HepG2 (cell line): Measurements from ENCODE around the gene RNGTT. TPM values are rescaled to one million over a fixed set of nuclear protein-coding genes. Genes with fewer than 3 reads are reported as not detected.
A peak's percentile ranks its signal among the peaks of the same experiment; 100 is the strongest.

Experiments used
- ATAC-seq: fragments of 200-7000 bp; cut with Tn5 transposase; 3 replicates; pipeline ENCODE4 v1.9.1; 2020; ENCODE audit warnings: mild to moderate bottlenecking, moderate library complexity
- BruUV-seq: library from RNA; stranded (reverse); fragments of 400-500 nt; replicated peaks from 2 replicates; lab custom pipeline; 2021; lab: Mats Ljungman, UMichigan
- CTCF ChIA-PET: fragments of 300-600 bp; formaldehyde crosslinking; extraction: SDS; loops from one replicate; lab custom pipeline; 2021; ENCODE audit warnings: low total read pairs, inconsistent platforms, low intra/inter-chr PET ratio; lab: Yijun Ruan, JAX
- POLR2A ChIA-PET: fragments of 350-600 bp; sonication (Branson Sonifier 250); formaldehyde crosslinking; loops from one replicate; lab custom pipeline; 2020; ENCODE audit warnings: antibody characterized with exemption, inconsistent platforms; lab: Yijun Ruan, JAX
- DNase-seq: peaks from one replicate; pipeline ENCODE4 v3.0.0-alpha.2; 2015; ENCODE audit warnings: low spot score
- FAIRE-seq: peaks from 3 replicates; lab custom pipeline; 2011; peaks lifted over from hg19 to GRCh38; lab: Jason Lieb, UNC
- H2AFZ ChIP-seq: one replicate; pipeline ENCODE4 v1.6.1; 2011; ENCODE audit warnings: low read length, inconsistent platforms
- H3K27ac ChIP-seq: fragments of 300-600 bp; 3 replicates; pipeline ENCODE4 v1.8.0; 2011; ENCODE audit warnings: mixed run types, mild to moderate bottlenecking, mixed read lengths, low read length, inconsistent platforms; ENCODE audit not compliant: insufficient read depth; ENCODE audit errors: extremely low read length
- H3K27me3 ChIP-seq, 2 experiments: fragments of 200-600 bp in 1 of 2; 2 replicates in 1 of 2; 3 replicates in 1 of 2; pipeline versions ENCODE4 v1.6.0 to v1.8.0; 2011; ENCODE audit warnings: low read length in 2 of 2, mild to moderate bottlenecking in 2 of 2, moderate library complexity in 2 of 2, inconsistent platforms in 1 of 2; ENCODE audit not compliant: insufficient read depth in 2 of 2, control insufficient read depth in 1 of 2
- H3K36me3 ChIP-seq, 2 experiments: fragments of 200-600 bp in 1 of 2; replicated peaks in 1 of 2; 2 replicates in 1 of 2; 3 replicates in 1 of 2; pipeline versions ENCODE4 v1.5.1 to v1.8.0; 2011; ENCODE audit warnings: low read length in 2 of 2, inconsistent platforms in 1 of 2; ENCODE audit not compliant: insufficient read depth in 2 of 2, control insufficient read depth in 1 of 2
- H3K4me1 ChIP-seq: 2 replicates; pipeline ENCODE4 v1.5.1; 2012; ENCODE audit warnings: low read length, inconsistent platforms; ENCODE audit not compliant: insufficient read depth
- H3K4me2 ChIP-seq: 2 replicates; pipeline ENCODE4 v1.6.0; 2011; ENCODE audit warnings: low read depth, low read length, inconsistent platforms
- H3K4me3 ChIP-seq, 3 experiments: fragments of 200-600 bp in 1 of 3; sonication (generic), shearing (Covaris generic) in 1 of 3; replicated peaks in 1 of 3; 2 replicates each; pipeline ENCODE4 v1.5.1; 2011 to 2016; ENCODE audit warnings: low read length in 3 of 3, inconsistent platforms in 2 of 3, low read depth in 2 of 3, mild to moderate bottlenecking in 2 of 3, control low read depth in 1 of 3, mixed read lengths in 1 of 3; ENCODE audit not compliant: insufficient read depth in 1 of 3
- H3K79me2 ChIP-seq: one replicate; pipeline ENCODE4 v1.6.1; 2011; ENCODE audit warnings: low read length, inconsistent platforms; ENCODE audit not compliant: insufficient read depth
- H3K9ac ChIP-seq: 2 replicates; pipeline ENCODE4 v1.6.0; 2011; ENCODE audit warnings: mild to moderate bottlenecking, low read depth, low read length, inconsistent platforms; ENCODE audit not compliant: insufficient read depth
- H3K9me3 ChIP-seq: 2 replicates; pipeline ENCODE4 v1.5.1; 2012; ENCODE audit warnings: mild to moderate bottlenecking, low read length
- H4K20me1 ChIP-seq: 2 replicates; pipeline ENCODE4 v1.6.0; 2011; ENCODE audit warnings: inconsistent platforms, mild to moderate bottlenecking, low read length, moderate library complexity; ENCODE audit not compliant: insufficient read depth
- AGO2 ChIP-seq: fragments of 200-400 bp; formaldehyde crosslinking; optimal IDR thresholded peaks from 2 replicates; pipeline ENCODE3; 2017; ENCODE audit warnings: mild to moderate bottlenecking, low read depth, low read length, moderate library complexity
- ARID2 ChIP-seq: sonication (generic); formaldehyde crosslinking; IDR thresholded peaks from 2 replicates; pipeline ENCODE4 v1.8.1; 2022; ENCODE audit warnings: mild to moderate bottlenecking, missing genetic modification reagents, borderline replicate concordance
- ATF7-NPFF ChIP-seq: sonication (generic); formaldehyde crosslinking; IDR thresholded peaks from 2 replicates; pipeline ENCODE4 v1.8.1; 2023; ENCODE audit warnings: mild to moderate bottlenecking, low read depth, missing genetic modification reagents, moderate library complexity
- CREB1 ChIP-seq, 2 experiments: fragments of 450-650 bp in 1 of 2; IDR thresholded peaks; 2 replicates each; pipeline ENCODE4 v1.6.1; 2016 to 2017; ENCODE audit warnings: control low read depth in 1 of 2, mild to moderate bottlenecking in 1 of 2, missing compliant biosample characterization in 1 of 2, missing genetic modification characterization in 1 of 2
- ERF ChIP-seq: IDR thresholded peaks from 2 replicates; pipeline ENCODE4 v1.6.1; 2018; ENCODE audit warnings: missing biosample characterization, missing genetic modification reagents
- MED8 ChIP-seq: sonication (generic); formaldehyde crosslinking; IDR thresholded peaks from 2 replicates; pipeline ENCODE4 v1.8.1; 2023; ENCODE audit warnings: mild to moderate bottlenecking, missing genetic modification reagents; ENCODE audit not compliant: insufficient replicate concordance
- NRL ChIP-seq: sonication (generic); formaldehyde crosslinking; IDR thresholded peaks from 2 replicates; pipeline ENCODE4 v1.5.0; 2020; ENCODE audit warnings: missing genetic modification reagents, mild to moderate bottlenecking, moderate library complexity, borderline replicate concordance
- SP140L ChIP-seq: sonication (generic); formaldehyde crosslinking; IDR thresholded peaks from 2 replicates; pipeline ENCODE4 v1.4.0; 2020; ENCODE audit warnings: missing genetic modification reagents, borderline replicate concordance
- SP4 ChIP-seq: sonication (generic); formaldehyde crosslinking; IDR thresholded peaks from 2 replicates; pipeline ENCODE4 v1.8.1; 2023; ENCODE audit warnings: mild to moderate bottlenecking, missing genetic modification reagents
- STAG1 ChIP-seq: sonication (generic); formaldehyde crosslinking; IDR thresholded peaks from 2 replicates; pipeline ENCODE4 v1.4.0; 2020; ENCODE audit warnings: missing genetic modification reagents
- ZBTB42 ChIP-seq: sonication (generic); formaldehyde crosslinking; IDR thresholded peaks from 2 replicates; pipeline ENCODE4 v1.5.0; 2020; ENCODE audit warnings: mild to moderate bottlenecking, missing genetic modification reagents
- ZSCAN21 ChIP-seq: sonication (generic); formaldehyde crosslinking; IDR thresholded peaks from 2 replicates; pipeline ENCODE4 v1.8.0; 2022; ENCODE audit warnings: mild to moderate bottlenecking, missing genetic modification reagents, moderate library complexity, borderline replicate concordance
- WGBS: methylation state at CpG from one replicate; pipeline ENCODE4 v1.1.6; 2017; ENCODE audit warnings: low lambda C conversion rate; 5-methylcytosine and 5-hydroxymethylcytosine counted together
- in situ Hi-C: cut with HindIII; loops from 2 replicates; pipeline ENCODE4 v1.10.0; 2017; ENCODE audit warnings: low pct_unique_long_range_greater_than_20kb; ENCODE audit not compliant: extremely low pct_ligation_motif_present
- intact Hi-C: fragments of 100-400 bp; cut with micrococcal nuclease; formaldehyde crosslinking; loops from one replicate; pipeline ENCODE4 v1.10.0; 2022; ENCODE audit not compliant: unreplicated experiment
- polyA plus RNA-seq, 8 experiments: library from polyadenylated mRNA; depleted of rRNA in 3 of 8; stranded (reverse) in 7 of 8; unstranded in 1 of 8; fragments of >200 nt; fragmentation: Illumina TruSeq in 4 of 8; extraction: Trizol in 4 of 8; gene quantifications; 2 replicates each; pipeline versions ENCODE4 v1.2.1 to v1.2.3, GENCODE V29; 2011 to 2016; ENCODE audit warnings: low read depth in 4 of 8, missing spikeins in 1 of 8, mixed read lengths in 1 of 8; ENCODE audit not compliant: insufficient read depth in 1 of 8
- total RNA-seq, 5 experiments: library from RNA; depleted of rRNA; stranded (reverse); fragments of >200 nt; fragmentation: Illumina TruSeq; extraction: Trizol; gene quantifications; 2 replicates each; pipeline ENCODE4 v1.2.3, GENCODE V29; 2016; ENCODE audit warnings: low read depth in 1 of 5
- TF ChIP-seq, protein P1 (sequence below): sonication (generic); formaldehyde crosslinking; IDR thresholded peaks from 2 replicates; pipeline ENCODE4 v1.5.0; 2020; ENCODE audit warnings: missing genetic modification reagents, mild to moderate bottlenecking, borderline replicate concordance
- TF ChIP-seq, protein P2 (sequence below): sonication (generic); formaldehyde crosslinking; IDR thresholded peaks from 2 replicates; pipeline ENCODE4 v1.4.0; 2020; ENCODE audit warnings: mild to moderate bottlenecking, missing genetic modification reagents
- TF ChIP-seq, protein P3 (sequence below): sonication (generic); formaldehyde crosslinking; IDR thresholded peaks from 2 replicates; pipeline ENCODE4 v1.5.0; 2020; ENCODE audit warnings: mild to moderate bottlenecking, missing genetic modification reagents, moderate library complexity
- TF ChIP-seq, protein P4 (sequence below): sonication (generic); formaldehyde crosslinking; IDR thresholded peaks from 2 replicates; pipeline ENCODE4 v1.4.0; 2020; ENCODE audit warnings: mild to moderate bottlenecking, missing genetic modification reagents
- TF ChIP-seq, protein P5 (sequence below): IDR thresholded peaks from 2 replicates; pipeline ENCODE4 v1.4.0; 2020; ENCODE audit warnings: mild to moderate bottlenecking, missing genetic modification reagents

The RNGTT gene
- total and polyA plus RNA-seq, 2 of the 13 experiments (the other 11 are each of a cell fraction or from before 2014, with no cell fraction given) = 6.0 to 22.6 TPM

DNA sequence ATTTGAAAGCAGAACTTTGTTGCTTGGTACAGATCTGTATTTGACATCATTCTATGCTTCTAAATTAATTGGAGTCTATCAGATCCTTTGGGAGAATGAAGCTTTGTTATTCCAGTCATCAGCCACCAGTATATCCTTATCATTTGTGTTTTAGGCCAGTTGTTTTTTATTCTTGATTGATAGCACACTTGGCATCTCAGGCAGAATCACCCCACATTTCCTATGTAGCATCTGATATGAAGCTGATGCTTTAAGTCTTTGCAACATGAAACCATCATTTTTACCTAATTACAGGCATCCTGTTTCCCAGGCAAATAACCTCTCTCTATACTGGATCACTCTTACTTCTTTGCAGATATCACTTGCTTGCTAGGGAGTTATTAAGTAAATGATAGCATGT is 20.7 kb upstream of the RNGTT start (continued):
- no peak for TF ChIP-seq CREB1 (IDR thresholded peaks at IDR 0.05)
- no peak for TF ChIP-seq CREB1 (CRISPR knock-in tag; IDR thresholded peaks at IDR 0.05)
- TF ChIP-seq SP4 (CRISPR knock-in tag) = no peak
- TF ChIP-seq ARID2 = no peak
- no peak for TF ChIP-seq MED8 (CRISPR knock-in tag)
- TF ChIP-seq, protein P1, sequence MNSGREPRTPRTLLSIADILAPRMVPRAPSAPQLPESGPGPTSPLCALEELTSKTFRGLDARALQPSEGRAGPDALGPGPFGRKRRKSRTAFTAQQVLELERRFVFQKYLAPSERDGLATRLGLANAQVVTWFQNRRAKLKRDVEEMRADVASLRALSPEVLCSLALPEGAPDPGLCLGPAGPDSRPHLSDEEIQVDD = no peak
- TF ChIP-seq, protein P2, sequence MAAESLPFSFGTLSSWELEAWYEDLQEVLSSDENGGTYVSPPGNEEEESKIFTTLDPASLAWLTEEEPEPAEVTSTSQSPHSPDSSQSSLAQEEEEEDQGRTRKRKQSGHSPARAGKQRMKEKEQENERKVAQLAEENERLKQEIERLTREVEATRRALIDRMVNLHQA (CRISPR knock-in tag) = no peak
- no peak for TF ChIP-seq AGO2
- no peak for TF ChIP-seq ZSCAN21 (CRISPR knock-in tag)
- no peak for TF ChIP-seq NRL (CRISPR knock-in tag)
- no peak for TF ChIP-seq ZBTB42 (CRISPR knock-in tag)

DNA sequence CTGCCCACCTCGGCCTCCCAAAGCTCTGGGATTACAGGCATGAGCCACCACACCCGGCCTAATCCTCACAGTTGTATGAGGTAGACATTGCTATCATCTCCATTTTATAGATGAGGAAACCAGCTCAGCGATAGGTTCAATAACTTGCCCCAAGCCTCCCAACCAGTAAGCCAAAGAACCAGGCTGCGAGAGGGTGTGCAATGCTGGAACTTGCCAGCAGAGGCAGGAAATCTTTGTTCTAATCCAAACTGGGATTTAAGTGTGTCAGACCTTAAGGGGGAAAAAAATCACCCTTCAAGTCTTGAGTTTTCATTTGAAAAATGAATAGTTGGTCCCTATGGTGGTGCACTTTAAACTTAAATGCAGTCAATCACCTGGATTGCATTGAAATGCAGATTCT is 20.1 kb upstream of the RNGTT start:
- H3K9ac ChIP-seq = no peak overlapping the region
- no peaks in the 10 kb centered on the region for H4K20me1 ChIP-seq
- no peak overlapping the region for H3K4me3 ChIP-seq
- H3K9me3 ChIP-seq = no peaks in the 10 kb centered on the region
- ATAC-seq = peak; percentile 80
- FAIRE-seq = peak; percentile 77
- in situ Hi-C loops (loop anchor here (5.0 to 10.0 kb wide), 2 partner anchors 101 to 259 kb away; partner anchors contain the start of gene PNRC1), intact Hi-C loops (loop anchor here (1.0 to 10.0 kb wide), 5 partner anchors 51 to 391 kb away; no protein-coding TSS in a partner anchor)
- no peaks in the 10 kb centered on the region for H3K36me3 ChIP-seq
- POLR2A ChIA-PET = interaction anchor here (0.7 to 1.9 kb wide), 9 partner anchors 15 to 179 kb away, joined by 3 to 6 read pairs (median 5); partner anchors contain the start of genes PM20D2 and PNRC1
- H3K27ac ChIP-seq = no peak overlapping the region
- CTCF ChIA-PET = interaction anchor here (1.4 to 3.5 kb wide), 3 partner anchors 134 to 259 kb away, joined by 3 to 33 read pairs (median 5); no protein-coding TSS in a partner anchor
- H3K27me3 ChIP-seq = no peaks in the 10 kb centered on the region; a peak in 1 of 5 replicates
- 34% methylated on average over 4 of the region's 4 CpGs for WGBS
- H3K79me2 ChIP-seq = no peaks in the 10 kb centered on the region
- BruUV-seq = no TSS peak
- H3K4me2 ChIP-seq = peak overlapping the region; percentile 32
- peaks cover 25% of the 10 kb centered on the region for H3K4me1 ChIP-seq
- no peak for DNase-seq
- no peak overlapping the region for H2AFZ ChIP-seq
- TF ChIP-seq SP140L (no peak), STAG1 (CRISPR knock-in tag) (peak; percentile 61), ERF (CRISPR knock-in tag) (no peak), ATF7-NPFF (no peak)
- TF ChIP-seq, protein P3, sequence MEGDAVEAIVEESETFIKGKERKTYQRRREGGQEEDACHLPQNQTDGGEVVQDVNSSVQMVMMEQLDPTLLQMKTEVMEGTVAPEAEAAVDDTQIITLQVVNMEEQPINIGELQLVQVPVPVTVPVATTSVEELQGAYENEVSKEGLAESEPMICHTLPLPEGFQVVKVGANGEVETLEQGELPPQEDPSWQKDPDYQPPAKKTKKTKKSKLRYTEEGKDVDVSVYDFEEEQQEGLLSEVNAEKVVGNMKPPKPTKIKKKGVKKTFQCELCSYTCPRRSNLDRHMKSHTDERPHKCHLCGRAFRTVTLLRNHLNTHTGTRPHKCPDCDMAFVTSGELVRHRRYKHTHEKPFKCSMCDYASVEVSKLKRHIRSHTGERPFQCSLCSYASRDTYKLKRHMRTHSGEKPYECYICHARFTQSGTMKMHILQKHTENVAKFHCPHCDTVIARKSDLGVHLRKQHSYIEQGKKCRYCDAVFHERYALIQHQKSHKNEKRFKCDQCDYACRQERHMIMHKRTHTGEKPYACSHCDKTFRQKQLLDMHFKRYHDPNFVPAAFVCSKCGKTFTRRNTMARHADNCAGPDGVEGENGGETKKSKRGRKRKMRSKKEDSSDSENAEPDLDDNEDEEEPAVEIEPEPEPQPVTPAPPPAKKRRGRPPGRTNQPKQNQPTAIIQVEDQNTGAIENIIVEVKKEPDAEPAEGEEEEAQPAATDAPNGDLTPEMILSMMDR = peak; percentile 58
- TF ChIP-seq, protein P4, sequence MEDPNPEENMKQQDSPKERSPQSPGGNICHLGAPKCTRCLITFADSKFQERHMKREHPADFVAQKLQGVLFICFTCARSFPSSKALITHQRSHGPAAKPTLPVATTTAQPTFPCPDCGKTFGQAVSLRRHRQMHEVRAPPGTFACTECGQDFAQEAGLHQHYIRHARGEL = no peak
- TF ChIP-seq, protein P5, sequence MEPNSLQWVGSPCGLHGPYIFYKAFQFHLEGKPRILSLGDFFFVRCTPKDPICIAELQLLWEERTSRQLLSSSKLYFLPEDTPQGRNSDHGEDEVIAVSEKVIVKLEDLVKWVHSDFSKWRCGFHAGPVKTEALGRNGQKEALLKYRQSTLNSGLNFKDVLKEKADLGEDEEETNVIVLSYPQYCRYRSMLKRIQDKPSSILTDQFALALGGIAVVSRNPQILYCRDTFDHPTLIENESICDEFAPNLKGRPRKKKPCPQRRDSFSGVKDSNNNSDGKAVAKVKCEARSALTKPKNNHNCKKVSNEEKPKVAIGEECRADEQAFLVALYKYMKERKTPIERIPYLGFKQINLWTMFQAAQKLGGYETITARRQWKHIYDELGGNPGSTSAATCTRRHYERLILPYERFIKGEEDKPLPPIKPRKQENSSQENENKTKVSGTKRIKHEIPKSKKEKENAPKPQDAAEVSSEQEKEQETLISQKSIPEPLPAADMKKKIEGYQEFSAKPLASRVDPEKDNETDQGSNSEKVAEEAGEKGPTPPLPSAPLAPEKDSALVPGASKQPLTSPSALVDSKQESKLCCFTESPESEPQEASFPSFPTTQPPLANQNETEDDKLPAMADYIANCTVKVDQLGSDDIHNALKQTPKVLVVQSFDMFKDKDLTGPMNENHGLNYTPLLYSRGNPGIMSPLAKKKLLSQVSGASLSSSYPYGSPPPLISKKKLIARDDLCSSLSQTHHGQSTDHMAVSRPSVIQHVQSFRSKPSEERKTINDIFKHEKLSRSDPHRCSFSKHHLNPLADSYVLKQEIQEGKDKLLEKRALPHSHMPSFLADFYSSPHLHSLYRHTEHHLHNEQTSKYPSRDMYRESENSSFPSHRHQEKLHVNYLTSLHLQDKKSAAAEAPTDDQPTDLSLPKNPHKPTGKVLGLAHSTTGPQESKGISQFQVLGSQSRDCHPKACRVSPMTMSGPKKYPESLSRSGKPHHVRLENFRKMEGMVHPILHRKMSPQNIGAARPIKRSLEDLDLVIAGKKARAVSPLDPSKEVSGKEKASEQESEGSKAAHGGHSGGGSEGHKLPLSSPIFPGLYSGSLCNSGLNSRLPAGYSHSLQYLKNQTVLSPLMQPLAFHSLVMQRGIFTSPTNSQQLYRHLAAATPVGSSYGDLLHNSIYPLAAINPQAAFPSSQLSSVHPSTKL (CRISPR knock-in tag) = 0 out of 2 replicates have a peak, but pooled peaks have one; percentile 12
